Measurements from ENCODE around the gene KRTAP2-4. TPM values are rescaled to one million over a fixed set of nuclear protein-coding genes. Genes with fewer than 3 reads are reported as not detected.
"Not testable (repeated sequence)": the region's sequence is repeated elsewhere in the genome, so short reads cannot be mapped to it uniquely, and the experiment has no call there.

Gene KRTAP2-4
- total RNA-seq, 1 donor from 2014 or later: not detected

DNA sequence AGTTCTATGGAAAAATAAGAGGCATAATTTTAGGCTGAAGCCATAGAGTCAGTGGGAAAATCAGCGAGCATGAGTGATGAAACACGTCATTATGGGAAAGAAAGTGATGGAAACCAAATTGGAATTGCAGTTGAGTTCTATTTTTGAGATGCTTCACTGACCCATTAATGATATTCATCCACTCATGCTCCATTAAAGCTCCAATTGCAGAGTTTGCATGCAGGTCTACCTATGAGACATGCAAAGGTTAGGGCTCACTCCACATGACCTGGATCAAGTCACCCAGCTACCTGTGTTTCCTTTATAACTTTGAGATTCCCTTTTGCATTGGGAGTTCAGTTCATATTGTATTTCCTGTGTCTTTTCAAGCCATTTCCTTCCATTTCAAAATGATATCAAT lies 8.0 kb upstream of the KRTAP2-4 start:
- Mint-ChIP-seq H3K4me3 (ENCODE audit: unreplicated experiment) (no peak overlapping the region), H3K27me3 (ENCODE audit: unreplicated experiment) (no peaks in the 10 kb centered on the region), H3K9me3 (ENCODE audit: unreplicated experiment) (peaks cover 3% of the 10 kb centered on the region), H3K27ac (ENCODE audit: unreplicated experiment) (no peak overlapping the region), H3K4me1 (ENCODE audit: unreplicated experiment) (no peaks in the 10 kb centered on the region), H3K36me3 (ENCODE audit: unreplicated experiment) (no peaks in the 10 kb centered on the region)
- no peak for DNase-seq (ENCODE audit: extremely low spot score, unreplicated experiment)
- TF ChIP-seq CTCF (IDR thresholded peaks at IDR 0.05): no peak

DNA sequence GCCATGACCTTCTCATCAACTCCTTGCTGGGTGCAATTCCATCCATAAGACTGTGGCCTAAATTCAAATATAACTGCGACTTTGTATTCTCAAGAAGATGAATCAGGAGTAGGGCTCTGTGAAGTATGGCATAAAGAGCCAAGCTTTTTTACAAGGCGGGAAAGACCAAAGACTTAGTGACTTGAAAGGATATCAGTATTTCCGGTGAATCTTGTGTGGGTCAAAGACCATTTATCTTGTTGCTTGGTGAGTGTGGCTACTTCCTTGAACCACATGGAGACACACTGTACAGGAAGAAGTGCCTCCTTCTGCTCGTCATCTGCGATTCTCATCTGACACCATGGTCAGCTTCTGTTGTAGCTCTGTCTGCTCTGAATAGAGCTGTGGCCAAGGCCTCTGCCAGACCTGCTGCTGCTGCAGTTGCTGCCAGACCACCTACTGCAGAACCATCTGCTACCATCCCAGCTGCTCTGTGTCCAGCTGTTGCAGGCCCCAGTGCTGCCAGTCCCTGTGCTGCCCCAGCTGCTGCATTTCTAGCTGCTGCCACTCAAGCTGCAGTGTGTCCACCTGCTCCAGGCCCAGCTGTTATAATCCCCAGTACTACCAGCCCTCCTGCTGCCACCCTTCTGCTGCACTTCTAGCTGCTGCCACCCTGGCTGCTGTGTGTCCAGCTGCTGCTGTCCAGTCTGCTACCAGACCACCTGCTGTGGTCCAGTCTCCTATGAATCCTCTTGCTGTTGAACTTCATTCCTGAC lies 6.1 kb upstream of the KRTAP2-4 start:
- H3K9me3 Mint-ChIP-seq (ENCODE audit: unreplicated experiment): no peaks in the 10 kb centered on the region
- DNase-seq (ENCODE audit: extremely low spot score, unreplicated experiment): no peak
- H3K4me1 Mint-ChIP-seq (ENCODE audit: unreplicated experiment): peaks cover 5% of the 10 kb centered on the region
- TF ChIP-seq CTCF (IDR thresholded peaks at IDR 0.05): no peak
- no peaks in the 10 kb centered on the region for H3K36me3 Mint-ChIP-seq (ENCODE audit: unreplicated experiment)
- H3K4me3 Mint-ChIP-seq (ENCODE audit: unreplicated experiment): no peak overlapping the region
- no peak overlapping the region for H3K27ac Mint-ChIP-seq (ENCODE audit: unreplicated experiment)
- no peaks in the 10 kb centered on the region for H3K27me3 Mint-ChIP-seq (ENCODE audit: unreplicated experiment)

- H3K36me3 Mint-ChIP-seq (ENCODE audit: unreplicated experiment): no peaks in the 10 kb centered on the region
- H3K27me3 Mint-ChIP-seq (ENCODE audit: unreplicated experiment): no peaks in the 10 kb centered on the region
Observed at GRCh38 chr17:41069031-41069430, 3.4 kb upstream of the KRTAP2-4 start.

GRCh38 chr17:41067281-41067680 lies 1.6 kb upstream of the KRTAP2-4 start:
- H3K9me3 Mint-ChIP-seq (ENCODE audit: unreplicated experiment): no peaks in the 10 kb centered on the region
- TF ChIP-seq CTCF (IDR thresholded peaks at IDR 0.05): no peak
- no peaks in the 10 kb centered on the region for H3K27me3 Mint-ChIP-seq (ENCODE audit: unreplicated experiment)
- no peak for DNase-seq (ENCODE audit: extremely low spot score, unreplicated experiment)
- peaks cover 21% of the 10 kb centered on the region for H3K4me1 Mint-ChIP-seq (ENCODE audit: unreplicated experiment)
- H3K27ac Mint-ChIP-seq (ENCODE audit: unreplicated experiment): no peak overlapping the region
- no peak overlapping the region for H3K4me3 Mint-ChIP-seq (ENCODE audit: unreplicated experiment)
- H3K36me3 Mint-ChIP-seq (ENCODE audit: unreplicated experiment): no peaks in the 10 kb centered on the region

More at GRCh38 chr17:41069031-41069430, 3.4 kb upstream of the KRTAP2-4 start:
- H3K9me3 Mint-ChIP-seq (ENCODE audit: unreplicated experiment): no peaks in the 10 kb centered on the region
- peaks cover 8% of the 10 kb centered on the region for H3K4me1 Mint-ChIP-seq (ENCODE audit: unreplicated experiment)
- H3K4me3 Mint-ChIP-seq (ENCODE audit: unreplicated experiment): no peak overlapping the region
- H3K27ac Mint-ChIP-seq (ENCODE audit: unreplicated experiment): no peak overlapping the region
- no peak for DNase-seq (ENCODE audit: extremely low spot score, unreplicated experiment)
- no peak for TF ChIP-seq CTCF (IDR thresholded peaks at IDR 0.05)

- not testable (repeated sequence) for H3K36me3 Mint-ChIP-seq (ENCODE audit: unreplicated experiment); H3K4me3 Mint-ChIP-seq (ENCODE audit: unreplicated experiment); H3K9me3 Mint-ChIP-seq (ENCODE audit: unreplicated experiment); H3K27ac Mint-ChIP-seq (ENCODE audit: unreplicated experiment); DNase-seq (ENCODE audit: extremely low spot score, unreplicated experiment); H3K27me3 Mint-ChIP-seq (ENCODE audit: unreplicated experiment)
- peaks cover 42% of the 10 kb centered on the region for H3K4me1 Mint-ChIP-seq (ENCODE audit: unreplicated experiment)
Observed at GRCh38 chr17:41065016-41065689, 526 bp downstream of the KRTAP2-4 start.

Data from osteocyte (in vitro differentiated cells).